ENCODE measurements around the gene NR5A1.

NR5A1 gene

DNA sequence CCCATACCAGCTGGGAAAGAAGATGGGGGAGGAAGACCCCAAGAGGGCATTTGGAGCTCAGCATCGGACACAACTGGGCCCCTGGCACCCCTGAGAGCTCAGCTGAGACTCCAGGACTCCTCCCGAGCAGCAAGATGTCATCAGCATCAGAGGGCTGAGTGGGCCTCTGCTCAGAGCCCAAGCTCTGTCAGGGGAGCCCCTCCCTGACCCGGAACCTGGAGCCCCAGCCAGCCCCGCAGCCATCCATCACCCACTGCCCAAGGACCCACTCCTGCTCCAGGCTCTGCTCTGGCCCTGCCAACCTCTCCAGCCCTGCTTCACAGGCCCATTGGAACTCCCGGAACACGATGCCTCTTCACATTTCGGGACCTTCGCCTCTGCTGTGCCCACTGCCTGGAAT, 9.8 kb downstream of the NR5A1 start:
- ATAC-seq: no peak
- TF ChIP-seq ZFP3 (CRISPR knock-in tag; IDR thresholded peaks at IDR 0.05) (no peak), ZFP30 (CRISPR knock-in tag; IDR thresholded peaks at IDR 0.05) (no peak), TOX (CRISPR knock-in tag; IDR thresholded peaks at IDR 0.05; ENCODE audit: borderline replicate concordance) (no peak), TSHZ2 (CRISPR knock-in tag; IDR thresholded peaks at IDR 0.05) (no peak), CSDC2 (CRISPR knock-in tag; IDR thresholded peaks at IDR 0.05) (no peak), ISL1 (CRISPR knock-in tag; IDR thresholded peaks at IDR 0.05) (no peak), ZC3H10 (CRISPR knock-in tag; IDR thresholded peaks at IDR 0.05) (no peak), OSR1 (CRISPR knock-in tag; IDR thresholded peaks at IDR 0.05) (no peak), ARNTL (CRISPR knock-in tag; IDR thresholded peaks at IDR 0.05; ENCODE audit: borderline replicate concordance, low read depth) (no peak), RARB (CRISPR knock-in tag; IDR thresholded peaks at IDR 0.05) (no peak)
- TF ChIP-seq, protein P1, sequence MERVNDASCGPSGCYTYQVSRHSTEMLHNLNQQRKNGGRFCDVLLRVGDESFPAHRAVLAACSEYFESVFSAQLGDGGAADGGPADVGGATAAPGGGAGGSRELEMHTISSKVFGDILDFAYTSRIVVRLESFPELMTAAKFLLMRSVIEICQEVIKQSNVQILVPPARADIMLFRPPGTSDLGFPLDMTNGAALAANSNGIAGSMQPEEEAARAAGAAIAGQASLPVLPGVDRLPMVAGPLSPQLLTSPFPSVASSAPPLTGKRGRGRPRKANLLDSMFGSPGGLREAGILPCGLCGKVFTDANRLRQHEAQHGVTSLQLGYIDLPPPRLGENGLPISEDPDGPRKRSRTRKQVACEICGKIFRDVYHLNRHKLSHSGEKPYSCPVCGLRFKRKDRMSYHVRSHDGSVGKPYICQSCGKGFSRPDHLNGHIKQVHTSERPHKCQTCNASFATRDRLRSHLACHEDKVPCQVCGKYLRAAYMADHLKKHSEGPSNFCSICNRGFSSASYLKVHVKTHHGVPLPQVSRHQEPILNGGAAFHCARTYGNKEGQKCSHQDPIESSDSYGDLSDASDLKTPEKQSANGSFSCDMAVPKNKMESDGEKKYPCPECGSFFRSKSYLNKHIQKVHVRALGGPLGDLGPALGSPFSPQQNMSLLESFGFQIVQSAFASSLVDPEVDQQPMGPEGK (CRISPR knock-in tag; IDR thresholded peaks at IDR 0.05; ENCODE audit: borderline replicate concordance): no peak
- TF ChIP-seq, protein P2, sequence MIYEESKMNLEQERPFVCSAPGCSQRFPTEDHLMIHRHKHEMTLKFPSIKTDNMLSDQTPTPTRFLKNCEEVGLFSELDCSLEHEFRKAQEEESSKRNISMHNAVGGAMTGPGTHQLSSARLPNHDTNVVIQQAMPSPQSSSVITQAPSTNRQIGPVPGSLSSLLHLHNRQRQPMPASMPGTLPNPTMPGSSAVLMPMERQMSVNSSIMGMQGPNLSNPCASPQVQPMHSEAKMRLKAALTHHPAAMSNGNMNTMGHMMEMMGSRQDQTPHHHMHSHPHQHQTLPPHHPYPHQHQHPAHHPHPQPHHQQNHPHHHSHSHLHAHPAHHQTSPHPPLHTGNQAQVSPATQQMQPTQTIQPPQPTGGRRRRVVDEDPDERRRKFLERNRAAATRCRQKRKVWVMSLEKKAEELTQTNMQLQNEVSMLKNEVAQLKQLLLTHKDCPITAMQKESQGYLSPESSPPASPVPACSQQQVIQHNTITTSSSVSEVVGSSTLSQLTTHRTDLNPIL (CRISPR knock-in tag; IDR thresholded peaks at IDR 0.05; ENCODE audit: low read depth): no peak
- TF ChIP-seq, protein P3, sequence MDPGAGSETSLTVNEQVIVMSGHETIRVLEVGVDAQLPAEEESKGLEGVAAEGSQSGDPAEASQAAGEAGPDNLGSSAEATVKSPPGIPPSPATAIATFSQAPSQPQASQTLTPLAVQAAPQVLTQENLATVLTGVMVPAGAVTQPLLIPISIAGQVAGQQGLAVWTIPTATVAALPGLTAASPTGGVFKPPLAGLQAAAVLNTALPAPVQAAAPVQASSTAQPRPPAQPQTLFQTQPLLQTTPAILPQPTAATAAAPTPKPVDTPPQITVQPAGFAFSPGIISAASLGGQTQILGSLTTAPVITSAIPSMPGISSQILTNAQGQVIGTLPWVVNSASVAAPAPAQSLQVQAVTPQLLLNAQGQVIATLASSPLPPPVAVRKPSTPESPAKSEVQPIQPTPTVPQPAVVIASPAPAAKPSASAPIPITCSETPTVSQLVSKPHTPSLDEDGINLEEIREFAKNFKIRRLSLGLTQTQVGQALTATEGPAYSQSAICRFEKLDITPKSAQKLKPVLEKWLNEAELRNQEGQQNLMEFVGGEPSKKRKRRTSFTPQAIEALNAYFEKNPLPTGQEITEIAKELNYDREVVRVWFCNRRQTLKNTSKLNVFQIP (CRISPR knock-in tag; IDR thresholded peaks at IDR 0.05; ENCODE audit: borderline replicate concordance, low read depth): no peak

- TF ChIP-seq ISL1 (CRISPR knock-in tag; IDR thresholded peaks at IDR 0.05) (no peak), TCF4 (CRISPR knock-in tag; IDR thresholded peaks at IDR 0.05; ENCODE audit: borderline replicate concordance) (no peak), SNAI2 (CRISPR knock-in tag; IDR thresholded peaks at IDR 0.05) (no peak), BACH2 (CRISPR knock-in tag; IDR thresholded peaks at IDR 0.05; ENCODE audit: borderline replicate concordance) (no peak)
Observed at GRCh38 chr9:124496463-124496862, 10.7 kb downstream of the NR5A1 start.

GRCh38 chr9:124496075-124496449, 11.1 kb downstream of the NR5A1 start:
- no peak for ATAC-seq
- no peak for TF ChIP-seq TOX (CRISPR knock-in tag; IDR thresholded peaks at IDR 0.05; ENCODE audit: borderline replicate concordance)
- TF ChIP-seq TCF4 (CRISPR knock-in tag; IDR thresholded peaks at IDR 0.05; ENCODE audit: borderline replicate concordance): no peak

More at GRCh38 chr9:124496463-124496862, 10.7 kb downstream of the NR5A1 start:
- no peak for ATAC-seq

DNA sequence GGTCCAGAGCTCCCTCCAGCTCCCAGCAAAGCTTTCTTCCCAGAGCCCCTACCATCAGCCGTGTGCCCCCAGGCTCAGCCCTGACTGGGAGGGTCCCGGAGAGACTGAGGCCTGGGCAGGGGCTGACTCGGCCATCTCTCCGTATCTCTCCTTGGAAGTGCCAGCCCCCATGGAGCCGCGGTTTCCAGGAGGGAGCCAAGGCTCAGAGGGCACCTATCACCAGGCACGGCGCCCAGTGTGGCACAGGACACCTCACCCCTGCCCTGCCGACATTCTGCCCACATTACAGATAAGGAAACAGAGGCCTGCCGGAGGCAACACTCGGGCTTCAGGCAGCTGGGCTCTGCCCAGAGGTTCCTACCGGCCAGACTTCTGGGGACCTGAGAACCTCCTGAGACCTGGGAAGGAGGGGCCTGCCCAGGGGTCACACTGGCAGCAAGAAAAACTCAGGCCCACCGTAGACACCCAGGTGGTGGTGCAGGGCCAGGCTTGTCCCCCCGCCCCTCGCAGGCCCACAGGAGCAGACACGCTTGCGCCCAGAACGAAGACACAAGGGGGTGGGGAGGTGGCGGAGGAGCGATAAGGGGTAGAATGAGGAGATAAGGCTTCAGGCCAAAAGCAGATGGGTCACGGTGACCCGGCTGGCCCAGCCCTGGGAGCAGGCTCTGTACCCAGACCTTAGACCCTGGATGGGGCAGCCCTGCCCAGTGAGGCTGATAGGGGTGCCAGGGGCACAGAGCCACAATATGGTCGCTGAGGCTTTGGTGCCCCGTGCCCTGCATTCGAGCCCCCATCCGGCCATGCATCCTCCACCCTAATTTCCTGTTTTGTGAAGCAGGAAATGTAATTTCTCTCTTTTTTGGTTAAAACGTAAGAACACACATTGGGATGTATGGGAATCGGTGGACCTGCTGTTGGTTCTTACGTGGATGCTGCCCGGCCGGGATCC, 11.8 kb downstream of the NR5A1 start:
- ATAC-seq: no peak
- no peak for TF ChIP-seq PPARA (CRISPR knock-in tag; IDR thresholded peaks at IDR 0.05; ENCODE audit: borderline replicate concordance)
- TF ChIP-seq ZNF565 (CRISPR knock-in tag; conservative IDR thresholded peaks at IDR 0.05; ENCODE audit: low read depth): no peak
- TF ChIP-seq BACH2 (CRISPR knock-in tag; IDR thresholded peaks at IDR 0.05; ENCODE audit: borderline replicate concordance): no peak
- no peak for TF ChIP-seq TOX (CRISPR knock-in tag; IDR thresholded peaks at IDR 0.05; ENCODE audit: borderline replicate concordance)
- no peak for TF ChIP-seq CSRNP3 (CRISPR knock-in tag; IDR thresholded peaks at IDR 0.05)
- no peak for TF ChIP-seq ISL1 (CRISPR knock-in tag; IDR thresholded peaks at IDR 0.05)
- no peak for TF ChIP-seq OSR1 (CRISPR knock-in tag; IDR thresholded peaks at IDR 0.05)
- TF ChIP-seq RARB (CRISPR knock-in tag; IDR thresholded peaks at IDR 0.05): no peak
- TF ChIP-seq SNAI2 (CRISPR knock-in tag; IDR thresholded peaks at IDR 0.05): no peak
- TF ChIP-seq, protein P1 (CRISPR knock-in tag; IDR thresholded peaks at IDR 0.05; ENCODE audit: borderline replicate concordance): no peak
- no peak for TF ChIP-seq ZNF8 (CRISPR knock-in tag; IDR thresholded peaks at IDR 0.05)
- no peak for TF ChIP-seq GLIS3 (CRISPR knock-in tag; IDR thresholded peaks at IDR 0.05)
- no peak for TF ChIP-seq CSDC2 (CRISPR knock-in tag; IDR thresholded peaks at IDR 0.05)
- TF ChIP-seq ZC3H10 (CRISPR knock-in tag; IDR thresholded peaks at IDR 0.05): no peak
- TF ChIP-seq ZFP30 (CRISPR knock-in tag; IDR thresholded peaks at IDR 0.05): no peak
- TF ChIP-seq ESRRG (CRISPR knock-in tag; IDR thresholded peaks at IDR 0.05): no peak
